Activated CD8-positive, alpha-beta memory T cell treated with anti-CD3 and anti-CD28 coated beads for 1 hour (primary cell): ENCODE data around the gene DHRS3.

Experiments
- DNase-seq, 2 donors: peaks; one replicate each; pipeline ENCODE4 v3.0.0-alpha.2; 2020; ENCODE audit warnings: low read depth in 1 of 2; ENCODE audit errors: extremely low read depth in 1 of 2

The DHRS3 gene

GRCh38 chr1:12600880-12601633 lies 17.0 kb downstream of the DHRS3 start:
- no peak for DNase-seq

GRCh38 chr1:12600335-12600734 lies 17.7 kb downstream of the DHRS3 start:
- DNase-seq = no peak

- DNase-seq = no peak
These were observed 18.4 kb downstream of the DHRS3 start for GRCh38 chr1:12599657-12600056.

- DNase-seq = no peak
These were observed 19.0 kb downstream of the DHRS3 start for GRCh38 chr1:12598974-12599373.

- DNase-seq = no peak
These were observed 20.2 kb downstream of the DHRS3 start for GRCh38 chr1:12597792-12598191.

- DNase-seq = no peak
These were observed 21.8 kb downstream of the DHRS3 start for GRCh38 chr1:12596007-12596821.

GRCh38 chr1:12595757-12596006 lies 22.3 kb downstream of the DHRS3 start:
- DNase-seq = no peak

- no peak for DNase-seq
These were observed 22.8 kb downstream of the DHRS3 start for GRCh38 chr1:12594966-12595756.

GRCh38 chr1:12594490-12594889 lies 23.5 kb downstream of the DHRS3 start:
- no peak for DNase-seq

- no peak for DNase-seq
These were observed 24.4 kb downstream of the DHRS3 start for GRCh38 chr1:12593621-12594066.

GRCh38 chr1:12592496-12592895 lies 25.5 kb downstream of the DHRS3 start:
- DNase-seq = no peak

- DNase-seq = no peak
These were observed 26.6 kb downstream of the DHRS3 start for GRCh38 chr1:12591267-12591938.

GRCh38 chr1:12588695-12589094 lies 29.3 kb downstream of the DHRS3 start:
- no peak for DNase-seq

GRCh38 chr1:12587981-12588640 lies 29.9 kb downstream of the DHRS3 start:
- DNase-seq = no peak

GRCh38 chr1:12585951-12586942 lies 31.8 kb downstream of the DHRS3 start:
- no peak for DNase-seq

- DNase-seq = no peak
These were observed 32.5 kb downstream of the DHRS3 start for GRCh38 chr1:12585536-12585935.

- DNase-seq = no peak
These were observed 33.0 kb downstream of the DHRS3 start for GRCh38 chr1:12584900-12585525.

GRCh38 chr1:12583484-12583883 lies 34.5 kb downstream of the DHRS3 start:
- no peak for DNase-seq

- DNase-seq = no peak
These were observed 35.4 kb downstream of the DHRS3 start for GRCh38 chr1:12582649-12583048.
